Kidney glomerular epithelial cell (primary cell): Measurements from ENCODE around the gene INPP5A.
A peak's percentile ranks its signal among the peaks of the same experiment; 100 is the strongest.

ENCODE experiments used
- DNase-seq: peaks from one replicate; lab custom pipeline; 2025; lab: John Stamatoyannopoulos, UW

Gene INPP5A

DNA sequence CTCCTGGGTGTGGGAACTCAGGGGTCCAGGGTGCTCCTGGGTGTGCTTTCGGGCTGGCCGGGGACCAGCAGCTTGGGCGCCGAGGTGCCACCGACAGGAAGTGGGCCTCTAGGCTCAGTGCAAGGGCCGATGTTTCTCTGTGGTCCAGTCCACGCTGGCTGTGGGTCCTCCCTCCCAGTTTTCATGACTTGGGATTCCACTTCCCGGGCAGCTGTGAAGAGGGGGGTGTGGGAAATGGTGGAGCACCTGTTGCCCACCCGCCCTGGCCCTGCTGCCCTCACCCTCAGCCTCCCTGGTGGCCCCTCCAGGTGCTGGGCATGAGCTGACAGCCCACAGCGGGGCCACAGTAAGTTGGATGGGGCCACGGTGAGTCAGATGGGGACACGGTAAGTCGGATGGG, 189.8 kb downstream of the INPP5A start:
- no peak for DNase-seq

DNA sequence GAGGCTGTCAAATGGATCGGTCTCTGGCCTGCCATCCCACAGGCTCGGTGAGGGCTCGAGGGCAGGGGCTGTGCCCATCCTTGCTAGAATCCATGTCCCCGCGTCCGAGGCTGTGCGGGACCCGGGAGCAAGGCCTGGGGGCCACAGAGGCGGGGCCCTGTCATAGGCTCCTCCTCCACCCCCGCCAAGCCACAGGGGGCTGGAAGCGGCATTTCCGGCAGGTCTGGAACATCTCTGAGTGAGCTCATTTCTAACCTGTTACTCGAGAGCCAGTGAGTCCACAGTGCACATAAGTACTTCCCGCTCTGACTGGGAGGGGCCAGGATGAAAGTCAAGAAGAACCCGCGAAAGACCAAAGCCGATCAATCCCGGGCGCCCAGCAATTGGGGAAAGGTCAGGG, 190.7 kb downstream of the INPP5A start:
- DNase-seq: no peak

DNA sequence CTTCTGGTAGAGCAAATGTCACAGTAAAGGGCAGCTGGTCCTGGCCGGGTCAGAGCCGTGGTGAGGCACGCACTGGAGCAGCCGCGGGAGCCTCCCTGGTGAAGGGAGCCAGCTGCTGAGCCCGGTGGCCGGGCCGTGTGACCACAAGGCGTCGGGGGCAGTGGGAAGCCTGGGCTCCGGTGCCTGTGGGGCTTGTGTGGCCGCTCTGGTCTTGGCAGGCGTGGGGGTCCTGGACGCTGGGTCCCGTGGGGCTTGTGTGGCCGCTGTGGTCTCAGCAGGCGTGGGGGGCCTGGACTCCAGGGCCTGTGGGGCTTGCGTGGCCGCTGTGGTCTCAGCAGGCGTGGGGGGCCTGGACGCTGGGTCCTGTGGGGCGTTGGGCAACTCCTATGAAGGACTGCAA, 191.2 kb downstream of the INPP5A start:
- no peak for DNase-seq

DNA sequence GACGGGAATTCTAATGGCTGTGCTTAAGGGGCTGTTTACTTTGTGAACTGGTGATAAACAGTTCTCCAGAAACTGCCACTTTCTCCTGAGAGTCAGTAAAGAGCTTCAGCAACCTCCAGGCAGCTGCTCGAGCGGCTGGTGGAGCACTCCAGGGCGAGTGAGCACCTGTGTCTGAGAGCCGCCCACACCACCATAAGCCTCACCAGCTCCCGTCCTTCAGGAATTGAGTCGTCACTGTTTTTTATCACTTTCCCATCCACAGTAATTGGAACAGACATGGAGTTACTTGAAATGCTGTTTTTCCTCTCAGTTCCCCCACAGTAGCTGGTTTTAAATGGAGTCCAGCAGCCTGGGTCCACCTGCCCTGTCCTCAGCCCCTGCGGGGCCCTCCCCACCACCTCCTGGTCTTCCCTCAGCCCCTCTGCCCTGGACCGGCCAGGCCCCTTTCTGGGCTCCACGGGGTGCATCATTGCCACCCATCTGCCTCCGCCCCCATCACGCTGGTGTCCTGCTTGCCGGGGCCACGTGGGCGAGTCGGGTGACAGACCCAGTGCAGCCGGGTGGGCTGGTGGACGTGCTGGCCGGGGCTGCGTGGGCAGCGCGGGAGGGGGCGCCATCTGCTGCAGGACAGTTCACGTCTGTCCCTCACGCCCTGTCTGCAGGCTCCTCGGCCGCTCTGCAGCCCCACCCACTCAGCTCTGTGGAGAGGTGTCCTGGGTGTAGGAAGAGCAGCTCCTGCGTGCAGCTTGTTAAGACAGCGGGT, 192.4 kb downstream of the INPP5A start:
- DNase-seq: no peak

DNA sequence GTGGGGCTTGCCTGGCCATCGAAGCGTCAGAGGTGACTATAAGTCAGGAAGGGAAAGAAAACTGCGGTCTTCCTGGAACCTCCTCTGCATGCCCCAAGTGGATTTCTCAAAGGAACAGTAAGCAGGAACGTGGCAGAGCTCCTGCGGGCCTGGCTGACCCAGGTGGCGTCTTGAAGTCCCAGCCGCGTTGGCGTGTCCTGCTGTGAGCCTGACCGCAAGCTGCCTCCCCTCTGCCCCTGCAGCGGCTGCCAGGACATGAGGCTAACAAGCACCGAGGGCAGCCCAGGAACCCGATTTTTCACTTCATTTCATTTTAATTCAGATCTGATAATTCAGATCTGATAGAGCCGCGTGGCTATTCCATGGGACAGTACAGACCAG, 193.0 kb downstream of the INPP5A start:
- DNase-seq: no peak

DNA sequence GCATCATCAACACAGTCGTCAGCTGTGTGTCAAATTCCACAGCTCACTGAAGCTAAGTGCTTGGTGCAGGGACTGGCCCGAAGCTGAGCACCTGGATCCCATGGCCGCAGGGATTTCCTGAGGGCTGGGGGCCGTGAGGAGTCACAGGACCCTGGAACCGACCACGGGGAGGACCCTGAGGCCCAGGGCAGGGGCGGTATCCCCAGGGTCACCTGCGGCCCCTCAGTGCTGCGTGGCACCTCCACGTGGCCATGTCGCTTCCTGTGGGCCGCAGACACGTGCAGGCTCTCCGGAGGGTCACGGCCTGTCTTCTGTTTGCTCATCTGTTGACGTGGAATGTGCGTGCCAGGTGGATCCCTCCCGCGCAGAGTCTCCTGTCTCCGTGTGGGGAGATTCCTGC, 194.9 kb downstream of the INPP5A start:
- DNase-seq: no peak

DNA sequence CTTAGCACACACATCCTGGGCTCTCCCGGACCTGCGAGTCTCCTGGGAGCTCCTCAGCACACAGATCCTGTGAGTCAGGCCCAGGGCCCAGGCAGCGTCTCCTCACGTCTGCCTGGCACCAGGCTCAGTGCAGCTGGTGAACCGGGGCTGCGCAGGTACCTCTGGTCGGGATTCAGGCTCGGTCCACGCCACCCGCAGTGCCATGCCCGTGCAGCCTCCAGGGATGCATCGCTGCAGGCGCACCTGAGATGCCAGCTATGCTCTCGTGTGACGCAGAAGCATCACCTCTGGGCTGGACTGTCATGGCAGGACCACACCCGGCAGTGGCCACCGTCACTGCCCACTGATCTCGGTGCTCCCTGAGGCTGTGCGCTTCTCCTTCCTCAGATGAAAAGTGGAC, 196.3 kb downstream of the INPP5A start:
- DNase-seq: no peak

DNA sequence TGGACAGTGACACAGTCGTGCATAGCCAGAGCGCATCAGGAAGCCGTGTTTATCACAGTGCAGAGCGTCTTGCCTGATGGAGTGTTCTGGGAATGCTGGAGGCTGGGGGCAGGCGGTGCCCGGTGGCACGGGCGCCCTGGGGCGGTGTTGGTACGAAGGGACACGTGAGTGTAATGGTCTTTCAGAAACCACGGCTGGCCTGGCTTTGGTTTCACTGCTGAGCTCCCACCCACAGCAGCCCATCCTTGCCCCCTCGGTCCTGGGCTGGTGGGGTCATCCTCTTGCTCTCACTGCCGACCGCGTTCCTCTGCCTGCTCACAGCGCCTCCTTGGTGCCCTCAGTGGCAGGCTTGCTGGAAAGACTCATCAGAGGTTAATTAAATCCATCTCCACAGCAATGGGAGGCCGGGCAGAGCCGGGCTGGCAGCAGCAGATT, 197.8 kb downstream of the INPP5A start:
- DNase-seq: no peak

DNA sequence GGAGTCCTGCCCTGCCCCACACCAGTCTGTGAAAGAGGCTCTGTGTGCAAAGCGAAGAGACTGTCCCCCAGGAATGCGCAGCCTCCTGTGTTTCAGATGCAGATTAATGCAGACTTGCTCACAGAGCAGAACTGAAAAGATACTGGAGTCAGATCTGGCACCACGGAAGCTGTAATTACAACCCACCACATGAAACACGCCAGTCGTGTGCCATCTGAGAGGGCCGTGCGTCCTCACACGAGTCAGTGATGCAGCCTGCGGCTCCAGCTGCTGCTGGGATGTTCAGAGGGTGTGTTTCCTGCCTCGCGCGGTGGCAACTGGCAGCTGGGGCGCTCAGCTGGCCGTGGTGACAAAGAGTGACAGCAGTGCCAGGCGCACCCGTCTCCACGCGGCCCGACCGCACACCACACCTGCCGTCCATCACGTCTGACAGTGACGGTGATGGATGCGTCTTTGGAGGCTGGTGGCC, 198.4 kb downstream of the INPP5A start:
- DNase-seq: no peak

DNA sequence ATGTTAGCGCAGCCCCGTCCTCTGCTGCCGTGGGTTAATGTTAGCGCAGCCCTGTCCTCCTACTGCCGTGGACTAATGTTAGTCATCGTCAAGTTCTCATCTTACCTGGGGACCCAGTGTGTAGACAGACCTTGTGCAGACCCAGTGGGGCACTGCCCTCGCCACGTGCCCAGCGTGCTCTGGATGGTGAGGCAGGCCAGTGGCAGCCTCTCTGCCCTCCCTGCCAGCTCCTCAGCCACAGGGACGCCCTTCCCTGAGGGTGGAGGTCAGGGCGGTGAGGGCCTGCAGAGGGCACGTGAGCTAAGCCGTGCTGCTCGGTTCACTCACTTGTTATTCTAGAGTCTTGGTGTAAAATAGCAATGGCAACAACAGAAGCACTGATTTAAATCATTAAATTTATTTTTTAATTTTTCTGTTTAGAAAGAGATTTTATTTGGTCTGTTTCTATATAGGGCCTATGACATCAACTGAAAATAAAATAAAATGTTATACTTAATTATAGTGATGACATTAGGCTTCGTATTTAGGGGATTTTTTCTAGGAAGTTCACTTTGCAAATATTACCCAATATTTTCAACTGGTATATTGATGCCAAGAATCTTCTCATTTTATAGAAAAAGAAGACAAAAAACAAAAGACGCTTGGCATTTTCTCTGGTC, 199.9 kb downstream of the INPP5A start:
- no peak for DNase-seq

DNA sequence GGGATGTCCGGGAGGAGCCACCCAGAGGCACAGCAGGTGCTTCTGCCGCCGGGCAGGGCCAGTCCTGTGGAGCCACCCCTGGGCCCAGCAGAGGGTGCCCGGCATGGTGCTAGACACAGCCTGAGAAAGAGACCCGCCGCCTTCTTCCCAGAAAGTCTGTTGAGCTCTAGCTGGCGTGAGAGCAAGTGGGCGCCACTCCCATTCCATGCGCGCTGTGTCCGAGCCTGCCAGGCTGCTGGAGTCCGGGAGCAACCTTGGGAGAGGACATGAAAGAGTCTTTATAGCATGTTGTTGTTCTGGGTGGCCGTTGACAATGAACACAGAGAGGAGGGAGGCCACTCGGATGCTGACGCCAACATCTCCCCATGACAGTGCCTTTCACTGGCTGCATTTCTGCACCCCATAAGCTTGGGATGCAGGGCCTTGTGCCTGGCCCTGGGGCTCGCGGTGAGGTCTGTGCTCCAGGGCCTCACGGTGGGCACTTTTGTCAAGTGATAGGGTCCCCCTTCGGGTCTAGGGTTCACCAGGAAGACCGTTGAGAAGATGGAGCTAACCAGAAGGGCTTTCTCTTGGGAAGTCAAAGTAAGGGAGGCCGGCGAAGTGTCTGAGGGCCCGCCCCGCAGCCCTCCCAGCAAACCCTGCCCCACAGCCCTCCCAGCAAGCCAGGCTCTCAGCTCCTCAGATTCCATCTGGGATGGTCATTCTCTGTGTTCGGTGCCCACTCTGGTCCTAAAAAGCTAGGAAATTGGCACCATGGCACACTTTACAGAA, 201.1 kb downstream of the INPP5A start:
- DNase-seq: no peak

DNA sequence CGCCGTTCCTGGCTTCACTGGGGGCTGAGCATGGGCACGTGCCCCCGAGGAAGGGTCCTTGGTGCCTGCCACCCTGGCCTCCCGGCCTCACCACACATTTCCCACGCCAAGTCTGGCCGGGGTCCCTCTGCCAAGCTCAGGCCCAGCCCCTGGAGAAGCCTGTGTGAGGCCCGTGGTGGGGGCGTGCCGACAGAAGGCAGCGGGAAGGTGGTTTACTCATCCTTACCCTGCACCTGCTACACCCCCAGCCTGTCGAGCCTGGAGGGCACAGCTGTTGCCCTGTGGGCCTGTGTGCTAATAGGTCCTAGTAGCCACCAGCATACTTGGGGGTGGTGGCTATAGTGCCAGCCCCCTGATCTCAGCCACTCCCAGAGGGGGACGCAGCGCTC, 201.6 kb downstream of the INPP5A start:
- DNase-seq: no peak

DNA sequence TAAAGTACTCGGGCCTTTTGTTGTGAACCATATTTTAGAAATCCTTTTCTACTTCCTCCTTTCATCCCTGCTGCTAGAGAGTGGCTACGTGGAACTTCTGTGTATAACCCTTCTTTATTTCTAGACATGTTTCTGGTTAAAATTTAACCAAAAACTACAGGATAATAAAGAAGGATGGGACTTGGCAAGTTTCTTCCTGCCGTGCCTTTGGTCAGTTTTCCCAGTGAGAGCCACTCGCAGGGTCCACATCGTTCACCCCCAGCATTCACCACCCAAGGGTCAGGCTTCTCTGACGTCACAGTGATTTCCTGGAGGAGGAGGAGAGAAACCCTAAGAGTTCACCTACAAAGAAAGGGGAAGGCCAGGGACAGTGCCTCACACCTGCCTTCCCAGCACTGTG, 203.0 kb downstream of the INPP5A start:
- no peak for DNase-seq

DNA sequence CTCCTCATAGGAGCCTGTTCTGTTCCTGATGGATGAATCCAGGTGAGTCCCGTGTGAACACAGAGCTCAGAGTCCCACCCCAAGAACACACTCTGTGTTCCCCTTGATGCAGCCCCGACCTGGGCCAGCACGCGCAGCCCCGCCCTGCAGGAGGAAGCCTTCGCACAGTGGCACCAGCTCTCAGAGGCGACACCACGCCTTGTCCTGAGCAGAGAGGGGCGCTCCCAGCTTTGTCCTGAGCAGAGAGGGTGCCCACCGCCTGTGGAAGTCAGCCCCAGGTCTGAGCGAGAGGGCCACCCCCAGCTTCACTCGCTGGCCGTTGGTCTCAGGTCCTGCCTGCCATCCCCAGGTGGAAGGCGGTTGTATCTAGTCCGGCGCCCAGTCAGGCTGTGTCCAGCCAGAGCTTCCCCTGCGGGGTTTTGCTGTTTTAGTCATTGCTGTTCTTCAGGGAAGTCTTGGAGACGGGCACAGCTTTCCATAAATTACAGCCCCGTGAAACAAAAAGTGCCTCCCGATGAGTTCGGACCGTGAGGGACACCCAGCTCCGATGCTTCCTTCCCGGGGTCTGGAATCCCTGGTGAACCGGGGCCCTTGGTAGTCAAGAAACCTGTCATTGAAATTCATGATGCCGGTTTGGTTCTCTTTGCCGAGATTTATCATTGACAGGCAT, 204.7 kb downstream of the INPP5A start:
- DNase-seq: no peak

DNA sequence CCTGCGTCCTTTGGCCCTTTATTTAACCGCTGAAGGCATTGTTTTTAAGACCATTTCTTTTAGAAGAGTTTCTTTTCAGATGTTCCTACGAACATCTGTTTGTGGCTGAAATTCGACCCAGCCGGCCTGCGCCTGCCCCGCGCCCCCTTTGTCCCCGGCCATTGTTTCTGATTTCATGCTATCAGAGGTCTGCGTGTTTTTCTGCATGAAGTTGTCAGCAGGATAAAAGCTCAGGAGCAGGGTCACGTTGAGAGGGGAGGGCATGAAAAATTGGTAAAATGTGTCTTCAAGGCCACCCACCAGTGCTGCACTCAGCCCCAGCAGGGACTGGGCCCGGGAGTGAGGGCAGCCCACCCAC, 205.2 kb downstream of the INPP5A start:
- no peak for DNase-seq

DNA sequence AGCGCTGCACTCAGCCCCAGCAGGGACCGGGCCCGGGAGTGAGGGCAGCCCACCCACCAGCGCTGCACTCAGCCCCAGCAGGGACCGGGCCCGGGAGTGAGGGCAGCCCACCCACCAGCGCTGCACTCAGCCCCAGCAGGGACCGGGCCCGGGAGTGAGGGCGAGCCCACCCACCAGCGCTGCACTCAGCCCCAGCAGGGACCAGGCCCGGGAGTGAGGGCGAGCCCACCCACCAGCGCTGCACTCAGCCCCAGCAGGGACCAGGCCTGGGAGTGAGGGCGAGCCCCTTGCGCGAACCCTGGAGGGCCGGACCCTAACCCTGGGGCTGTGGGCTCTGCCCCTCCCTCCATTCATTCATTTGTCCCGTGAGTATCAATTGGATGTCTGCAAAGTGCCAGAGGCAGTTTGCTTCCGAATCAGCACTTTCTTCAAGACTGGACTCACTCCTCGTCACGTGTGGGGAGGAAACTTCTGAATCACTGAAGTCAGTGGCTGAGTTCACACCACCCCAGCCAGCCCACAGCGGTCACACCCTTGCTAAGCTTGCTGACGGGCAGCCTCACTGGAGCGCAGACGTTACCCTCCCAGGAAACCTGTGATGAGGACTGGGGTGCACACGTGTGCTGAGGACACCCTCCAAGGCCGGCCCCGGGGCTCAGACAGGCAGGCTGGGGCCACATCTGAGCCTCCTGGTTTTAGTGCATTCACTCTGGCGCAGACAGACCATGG, 205.8 kb downstream of the INPP5A start:
- peak; percentile 8 for DNase-seq

DNA sequence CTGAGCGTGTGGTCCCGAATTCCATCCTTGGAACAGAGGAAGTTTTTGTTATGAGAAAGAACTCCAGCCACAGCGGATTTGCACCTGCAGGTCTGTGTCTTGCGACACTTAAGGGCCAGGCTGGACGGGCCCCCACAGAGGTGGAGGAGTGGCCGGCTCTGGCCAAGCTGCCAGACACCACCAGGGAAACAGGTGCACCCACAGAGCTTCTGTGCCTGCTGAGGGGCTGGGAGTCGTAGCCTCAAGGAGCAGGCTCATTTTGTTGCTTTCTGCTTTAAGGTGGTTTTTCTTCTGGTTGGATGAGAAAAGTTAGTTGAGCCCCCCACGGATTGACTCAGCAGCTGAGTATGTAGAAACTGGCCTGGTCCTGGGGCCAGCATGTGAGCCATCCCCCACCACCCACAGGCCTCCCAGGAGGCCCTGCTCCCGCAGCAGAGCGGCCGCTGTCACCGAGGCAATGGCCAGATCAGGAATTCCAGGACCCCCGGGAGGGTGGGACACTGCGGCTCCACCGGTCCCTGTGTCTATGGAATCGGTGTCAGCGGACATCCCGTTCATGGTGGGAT, 206.4 kb downstream of the INPP5A start:
- peak; percentile 30 for DNase-seq

DNA sequence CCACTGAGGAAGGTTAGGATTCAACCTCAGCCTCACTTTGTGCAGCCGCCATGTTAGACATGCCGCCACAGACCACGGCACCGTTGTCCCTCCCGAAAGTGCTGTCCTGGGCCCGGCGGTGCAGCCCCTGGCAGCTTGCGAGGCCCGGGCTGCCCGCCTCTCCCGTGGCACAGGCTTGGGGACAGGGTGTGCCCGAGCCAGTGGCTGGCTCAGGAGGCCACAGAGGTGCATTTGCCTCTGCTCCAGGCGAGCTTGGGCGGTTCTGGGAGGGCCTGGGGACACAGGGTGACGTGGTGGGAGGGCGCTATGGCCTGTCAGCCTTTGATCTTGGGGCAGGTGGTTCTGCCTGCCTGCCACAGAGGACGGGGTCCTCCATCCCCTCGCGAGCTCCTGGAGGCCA, 207.3 kb downstream of the INPP5A start:
- DNase-seq: no peak

DNA sequence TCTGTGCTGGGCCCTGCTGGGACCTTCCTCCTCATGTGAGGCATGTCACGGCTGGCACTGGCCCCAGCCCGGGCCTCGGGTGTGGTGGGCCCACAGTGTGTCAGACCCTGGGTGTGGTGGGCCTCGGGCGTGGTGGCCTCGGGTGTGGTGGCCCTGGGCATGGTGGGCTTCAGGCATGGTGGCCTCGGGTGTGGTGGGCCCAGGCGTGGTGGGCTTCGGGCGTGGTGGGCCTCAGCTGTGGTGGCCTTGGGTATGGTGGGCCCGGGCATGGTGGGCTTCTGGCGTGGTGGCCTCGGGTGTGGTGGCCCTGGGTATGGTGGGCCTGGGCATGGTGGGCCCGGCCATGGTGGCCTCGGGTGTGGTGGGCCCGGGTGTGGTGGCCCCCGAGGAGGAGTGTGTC, 207.9 kb downstream of the INPP5A start:
- DNase-seq: no peak

DNA sequence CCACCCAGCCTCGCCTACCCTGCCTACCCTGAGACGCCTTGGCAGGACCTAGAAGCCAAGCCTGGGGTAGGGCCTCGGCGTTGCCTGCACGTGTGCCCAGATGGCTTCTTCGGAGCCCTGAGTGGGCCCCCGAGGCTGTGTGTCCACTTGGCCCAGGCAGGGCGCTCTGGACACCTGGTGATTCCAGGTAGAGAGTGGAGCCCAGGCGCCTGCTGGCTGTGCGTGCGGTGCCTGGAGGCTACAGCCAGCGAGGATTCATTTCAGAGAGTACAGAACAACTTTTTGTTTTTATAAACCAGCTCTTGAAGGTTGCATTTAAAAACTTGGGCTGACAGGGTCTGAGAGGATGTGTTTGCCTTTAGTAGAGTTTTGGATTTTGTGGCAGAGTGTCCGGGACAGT, 208.4 kb downstream of the INPP5A start:
- no peak for DNase-seq

DNA sequence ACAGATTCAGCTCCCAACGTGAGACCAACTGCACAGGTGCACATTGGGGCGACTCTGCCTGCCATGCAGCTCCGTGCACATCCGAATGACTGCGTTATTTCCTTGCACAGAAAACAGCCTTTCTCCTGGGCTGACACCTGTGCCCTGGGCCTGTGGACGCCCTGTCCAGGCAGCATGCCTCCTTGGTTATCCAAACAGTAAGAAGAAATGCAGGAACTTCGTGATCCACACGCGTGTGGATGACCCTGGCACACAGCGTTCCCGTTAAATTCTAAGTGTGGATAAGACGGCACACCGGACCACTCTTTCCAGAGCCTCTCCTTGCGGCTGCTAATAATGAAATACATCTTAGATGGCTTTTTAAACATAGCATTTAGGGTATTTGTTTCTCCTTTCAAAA, 208.8 kb downstream of the INPP5A start:
- no peak for DNase-seq
